Esophagus squamous epithelium (tissue), 5 donors: ENCODE data around the gene GAL3ST3. TPM values are rescaled to one million over a fixed set of nuclear protein-coding genes. Genes with fewer than 3 reads are reported as not detected.

ENCODE experiments used
- DNase-seq: peaks from one replicate; lab custom pipeline; 2025; lab: John Stamatoyannopoulos, UW
- H3K27ac ChIP-seq, 4 donors: fragments of 200-600 bp; sonication (generic); one replicate each; pipeline ENCODE4 v1.5.1; 2016 to 2019; ENCODE audit warnings: mild to moderate bottlenecking in 1 of 4
- H3K27me3 ChIP-seq, 4 donors: fragments of 200-600 bp; sonication (generic); 1 replicate in 3 of 4; 2 replicates in 1 of 4; pipeline versions ENCODE4 v1.5.1 to v1.6.0; 2017 to 2021; ENCODE audit warnings: antibody characterized with exemption in 1 of 4
- H3K36me3 ChIP-seq, 3 donors: fragments of 200-600 bp; sonication (generic); one replicate each; pipeline ENCODE4 v1.5.1; 2016 to 2019
- H3K4me1 ChIP-seq, 3 donors: fragments of 200-600 bp; sonication (generic); one replicate each; pipeline ENCODE4 v1.5.1; 2017 to 2019
- H3K4me3 ChIP-seq, 4 donors: fragments of 200-600 bp; sonication (generic); 1 replicate in 3 of 4; 2 replicates in 1 of 4; pipeline ENCODE4 v1.5.1; 2016 to 2019; ENCODE audit warnings: mild to moderate bottlenecking in 2 of 4, moderate library complexity in 1 of 4
- H3K9me3 ChIP-seq, 3 donors: fragments of 200-600 bp; sonication (generic); one replicate each; pipeline ENCODE4 v1.5.1; 2016 to 2019
- POLR2A ChIP-seq, 4 donors: fragments of 450-650 bp; IDR thresholded peaks; one replicate each; pipeline ENCODE4 v1.6.1; 2017; ENCODE audit warnings: antibody characterized with exemption in 4 of 4, mild to moderate bottlenecking in 4 of 4, moderate library complexity in 3 of 4
- WGBS, 2 donors: methylation state at CpG; one replicate each; pipeline ENCODE4 v1.1.5; 2018; 5-methylcytosine and 5-hydroxymethylcytosine counted together
- intact Hi-C: fragments of 100-400 bp; cut with DNase I; formaldehyde crosslinking; loops from one replicate; pipeline ENCODE4 v1.15.0; 2022
- total RNA-seq, 4 donors: library from RNA; depleted of rRNA; stranded (reverse); fragments of >200 nt; gene quantifications; one replicate each; pipeline ENCODE4 v1.1.0, GENCODE V29; 2016
- TF ChIP-seq, protein P1 (sequence below), 6 experiments: fragments of 450-650 bp in 4 of 6; fragments of 200-600 bp in 2 of 6; sonication (generic) in 2 of 6; IDR thresholded peaks; one replicate each; pipeline ENCODE4 v1.5.1; 2016 to 2019; ENCODE audit warnings: antibody characterized with exemption in 6 of 6, mild to moderate bottlenecking in 4 of 6, moderate library complexity in 4 of 6
- donor health status: DM: yes; HTN: yes; CAD: no.

The GAL3ST3 gene
- total RNA-seq, 4 donors from 2014 or later, result not detected

DNA sequence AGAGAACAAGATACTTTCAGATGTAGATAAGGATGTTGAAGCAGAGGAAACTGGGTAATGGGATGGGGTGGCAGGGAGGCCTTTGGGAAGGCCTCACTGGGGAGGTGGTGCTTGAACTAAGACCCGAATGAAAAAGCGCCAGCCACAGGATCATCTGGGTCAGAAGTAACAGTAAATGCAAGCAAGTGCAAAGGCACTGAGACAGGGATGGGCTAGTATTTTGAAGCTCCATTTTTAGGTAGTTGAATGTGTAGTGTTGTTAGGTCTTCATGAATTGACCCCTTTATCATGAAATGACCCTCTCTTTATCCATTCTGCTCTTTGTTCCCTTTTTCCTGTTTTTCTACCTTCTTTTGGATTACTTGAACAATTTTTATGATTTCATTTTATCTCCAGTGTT, 14.9 kb upstream of the GAL3ST3 start:
- Histone ChIP-seq H3K9me3 (no peaks in the 10 kb centered on the region), H3K36me3 (peaks cover 36 to 100% (median 49%) of the 10 kb centered on the region in 3 donors), H3K27ac (no peak overlapping the region), H3K27me3 (no peaks in the 10 kb centered on the region), H3K4me1 (peaks cover 6 to 16% (median 7%) of the 10 kb centered on the region in 3 donors), H3K4me3 (no peak overlapping the region)
- WGBS, 2 donors, result 87 to 100% methylated on average over 2 of the region's 2 CpGs
- no peak for TF ChIP-seq POLR2A (IDR thresholded peaks at IDR 0.05)
- TF ChIP-seq, protein P1, sequence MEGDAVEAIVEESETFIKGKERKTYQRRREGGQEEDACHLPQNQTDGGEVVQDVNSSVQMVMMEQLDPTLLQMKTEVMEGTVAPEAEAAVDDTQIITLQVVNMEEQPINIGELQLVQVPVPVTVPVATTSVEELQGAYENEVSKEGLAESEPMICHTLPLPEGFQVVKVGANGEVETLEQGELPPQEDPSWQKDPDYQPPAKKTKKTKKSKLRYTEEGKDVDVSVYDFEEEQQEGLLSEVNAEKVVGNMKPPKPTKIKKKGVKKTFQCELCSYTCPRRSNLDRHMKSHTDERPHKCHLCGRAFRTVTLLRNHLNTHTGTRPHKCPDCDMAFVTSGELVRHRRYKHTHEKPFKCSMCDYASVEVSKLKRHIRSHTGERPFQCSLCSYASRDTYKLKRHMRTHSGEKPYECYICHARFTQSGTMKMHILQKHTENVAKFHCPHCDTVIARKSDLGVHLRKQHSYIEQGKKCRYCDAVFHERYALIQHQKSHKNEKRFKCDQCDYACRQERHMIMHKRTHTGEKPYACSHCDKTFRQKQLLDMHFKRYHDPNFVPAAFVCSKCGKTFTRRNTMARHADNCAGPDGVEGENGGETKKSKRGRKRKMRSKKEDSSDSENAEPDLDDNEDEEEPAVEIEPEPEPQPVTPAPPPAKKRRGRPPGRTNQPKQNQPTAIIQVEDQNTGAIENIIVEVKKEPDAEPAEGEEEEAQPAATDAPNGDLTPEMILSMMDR (IDR thresholded peaks at IDR 0.05), result no peak
- intact Hi-C loops, result no loop called here
- DNase-seq, result no peak

DNA sequence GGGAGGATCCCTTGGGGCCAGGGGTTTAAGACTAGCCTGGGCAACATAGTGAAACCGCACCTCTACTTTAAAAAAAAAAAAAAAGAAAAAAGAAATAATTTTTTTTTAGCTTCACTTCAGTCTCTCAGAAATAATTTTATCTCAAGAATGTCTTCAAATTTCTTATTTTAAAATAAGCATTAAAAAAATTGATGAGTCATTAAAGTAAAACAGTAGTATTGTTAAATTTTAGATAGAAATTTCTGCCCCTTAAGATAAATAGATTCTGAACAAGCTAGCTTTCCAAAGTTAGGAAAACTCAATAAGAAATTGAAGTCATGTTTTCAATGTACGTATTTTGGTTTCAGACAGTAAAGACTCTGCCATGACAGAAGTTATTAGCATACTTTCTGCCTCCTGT, 13.4 kb upstream of the GAL3ST3 start:
- no peak overlapping the region for H3K4me3 ChIP-seq
- TF ChIP-seq, protein P1 (IDR thresholded peaks at IDR 0.05), result no peak
- no peak for TF ChIP-seq POLR2A (IDR thresholded peaks at IDR 0.05)
- H3K27ac ChIP-seq, result no peak overlapping the region
- peaks cover 48 to 100% (median 63%) of the 10 kb centered on the region in 3 donors for H3K36me3 ChIP-seq
- WGBS, 2 donors, result 82 to 93% methylated on average over 2 of the region's 2 CpGs
- peaks cover 0 to 1% (median 0%) of the 10 kb centered on the region in 3 donors for H3K4me1 ChIP-seq
- intact Hi-C loops, result no loop called here
- no peak for DNase-seq
- H3K9me3 ChIP-seq, result no peaks in the 10 kb centered on the region
- H3K27me3 ChIP-seq, result no peaks in the 10 kb centered on the region

DNA sequence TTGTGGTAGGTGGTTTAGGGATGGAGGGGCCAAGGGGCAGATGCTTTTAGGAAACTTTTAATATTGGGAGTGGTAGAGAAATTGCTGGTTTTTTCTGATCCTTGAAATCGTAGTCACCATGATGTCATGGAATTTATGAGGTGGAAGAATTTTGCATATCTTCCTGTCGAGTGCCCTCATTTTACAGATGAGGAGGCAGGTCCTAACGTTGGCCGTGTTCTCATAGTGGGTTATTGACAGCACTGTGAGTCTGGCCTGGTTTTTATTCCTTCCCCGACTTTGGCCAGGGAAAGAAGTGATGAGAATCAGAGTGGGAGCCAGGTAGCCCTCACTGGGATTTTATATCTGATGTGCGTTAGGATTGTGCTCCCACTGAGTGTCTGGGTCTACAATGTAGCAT, 12.3 kb upstream of the GAL3ST3 start:
- Histone ChIP-seq H3K27me3 (no peaks in the 10 kb centered on the region), H3K4me1 (no peaks in the 10 kb centered on the region), H3K9me3 (no peaks in the 10 kb centered on the region), H3K27ac (no peak overlapping the region), H3K4me3 (no peak overlapping the region), H3K36me3 (peaks cover 58 to 100% (median 67%) of the 10 kb centered on the region in 3 donors)
- TF ChIP-seq, protein P1 (IDR thresholded peaks at IDR 0.05), result no peak
- no peak for TF ChIP-seq POLR2A (IDR thresholded peaks at IDR 0.05)
- intact Hi-C loops, result no loop called here
- 80 to 81% methylated on average over 5 to 6 of the region's 6 CpGs for WGBS, 2 donors
- no peak for DNase-seq

DNA sequence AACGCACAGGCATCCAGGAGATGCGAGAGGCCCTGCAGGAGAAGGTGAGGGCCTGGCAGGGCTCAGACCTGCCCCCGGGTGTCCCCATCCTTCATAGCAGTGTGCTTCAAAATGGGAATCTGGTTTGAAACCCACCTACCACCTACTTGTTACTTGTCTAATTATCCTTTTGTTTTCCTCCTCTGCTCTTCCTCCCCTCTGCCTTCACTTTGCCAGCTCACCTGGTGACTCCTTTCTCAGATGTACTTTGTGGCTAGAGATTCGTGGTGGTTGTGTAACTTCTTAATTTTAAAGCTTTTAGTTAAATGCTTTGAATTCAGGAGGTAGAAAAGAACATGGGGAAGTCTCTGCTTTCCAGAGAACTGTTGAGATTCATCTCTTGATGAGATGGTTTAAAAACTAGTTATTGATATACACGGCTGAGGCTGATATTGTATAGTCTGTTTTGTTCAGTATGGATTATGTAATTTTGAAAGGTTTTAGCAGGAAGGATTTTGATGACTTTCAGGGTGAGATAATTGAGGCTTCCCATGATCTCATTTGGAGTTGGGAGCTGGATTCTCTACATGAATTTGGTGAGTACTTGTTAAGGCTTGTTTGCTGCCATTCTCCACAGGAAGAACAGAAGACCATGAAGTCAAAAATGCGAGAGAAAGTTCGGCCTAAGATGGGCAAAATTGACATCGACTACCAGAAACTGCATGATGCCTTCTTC, 11.2 kb upstream of the GAL3ST3 start:
- intact Hi-C loops, result no loop called here
- Histone ChIP-seq H3K4me1 (peaks cover 0 to 10% (median 4%) of the 10 kb centered on the region in 3 donors), H3K4me3 (no peak overlapping the region), H3K27ac (no peak overlapping the region), H3K9me3 (no peaks in the 10 kb centered on the region), H3K36me3 (peaks cover 63 to 100% (median 77%) of the 10 kb centered on the region in 3 donors), H3K27me3 (no peaks in the 10 kb centered on the region)
- DNase-seq, result no peak
- WGBS, 2 donors, result 63 to 72% methylated on average over 8 of the region's 8 CpGs
- TF ChIP-seq POLR2A (IDR thresholded peaks at IDR 0.05), result no peak
- TF ChIP-seq, protein P1 (IDR thresholded peaks at IDR 0.05), result no peak

DNA sequence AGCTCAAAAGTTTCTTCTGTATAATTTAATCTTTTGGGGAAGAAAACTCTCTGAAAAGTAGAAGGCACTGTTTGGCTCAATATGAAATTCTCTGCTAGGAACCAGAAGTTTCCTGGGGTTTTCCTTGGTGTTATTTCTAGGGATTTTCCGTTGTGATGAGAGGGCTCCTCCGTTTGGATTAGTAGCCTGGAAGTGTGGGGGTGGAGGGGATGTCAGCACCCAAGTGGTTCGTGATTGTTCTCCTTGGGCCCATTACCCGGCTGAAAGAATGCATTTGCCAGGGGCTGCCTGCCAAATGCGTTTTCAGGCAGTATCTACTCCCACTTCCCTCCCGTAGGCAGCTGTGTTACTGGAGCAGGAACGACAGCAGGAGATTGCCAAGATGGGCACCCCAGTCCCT, 7.5 kb upstream of the GAL3ST3 start:
- no peaks in the 10 kb centered on the region for H3K27me3 ChIP-seq
- H3K4me1 ChIP-seq, result peaks cover 11 to 39% (median 12%) of the 10 kb centered on the region in 3 donors
- WGBS, 2 donors, result 37 to 41% methylated on average over 3 to 7 of the region's 7 CpGs
- no peaks in the 10 kb centered on the region for H3K9me3 ChIP-seq
- H3K4me3 ChIP-seq, result no peak overlapping the region
- no peak for DNase-seq
- no peak overlapping the region for H3K27ac ChIP-seq
- peaks cover 55 to 85% (median 64%) of the 10 kb centered on the region in 3 donors for H3K36me3 ChIP-seq
- TF ChIP-seq, protein P1 (IDR thresholded peaks at IDR 0.05), result no peak
- no peak for TF ChIP-seq POLR2A (IDR thresholded peaks at IDR 0.05)
- intact Hi-C loops, result no loop called here
